Gastroesophageal sphincter (tissue), 4 donors: ENCODE data around the gene ACER1. TPM values are rescaled to one million over a fixed set of nuclear protein-coding genes. Genes with fewer than 3 reads are reported as not detected.
A peak's percentile ranks its signal among the peaks of the same experiment; 100 is the strongest.
"Not testable (repeated sequence)": the region's sequence is repeated elsewhere in the genome, so short reads cannot be mapped to it uniquely, and the experiment has no call there.

Source experiments
- ATAC-seq: fragments of 150-250 bp; one replicate; pipeline ENCODE4 v1.9.1; 2016; ENCODE audit warnings: mild to moderate bottlenecking, moderate library complexity
- H3K27ac ChIP-seq, 4 donors: fragments of 200-600 bp; sonication (generic) in 3 of 4; 1 replicate in 3 of 4; 2 replicates in 1 of 4; pipeline ENCODE4 v1.5.1; 2016 to 2019
- H3K27me3 ChIP-seq: fragments of 200-600 bp; sonication (generic); one replicate; pipeline ENCODE4 v1.5.1; 2019
- H3K36me3 ChIP-seq, 2 donors: fragments of 200-600 bp; sonication (generic); one replicate each; pipeline ENCODE4 v1.5.1; 2019; ENCODE audit warnings: control low read depth in 1 of 2
- H3K4me1 ChIP-seq, 3 donors: fragments of 200-600 bp; sonication (generic); 1 replicate in 2 of 3; 2 replicates in 1 of 3; pipeline ENCODE4 v1.5.1; 2016 to 2019; ENCODE audit warnings: control low read depth in 2 of 3
- H3K4me3 ChIP-seq, 2 donors: fragments of 200-600 bp; sonication (generic); one replicate each; pipeline ENCODE4 v1.5.1; 2019; ENCODE audit warnings: mild to moderate bottlenecking in 1 of 2, moderate library complexity in 1 of 2
- H3K9me3 ChIP-seq, 3 donors: fragments of 200-600 bp; sonication (generic); one replicate each; pipeline ENCODE4 v1.5.1; 2017 to 2019; ENCODE audit warnings: control low read depth in 2 of 3
- CTCF ChIP-seq, 4 experiments: fragments of 200-600 bp in 2 of 4; fragments of 450-650 bp in 2 of 4; sonication (generic) in 1 of 4; IDR thresholded peaks; one replicate each; pipeline ENCODE4 v1.5.1; 2017 to 2019; ENCODE audit warnings: antibody characterized with exemption in 4 of 4, mild to moderate bottlenecking in 2 of 4, moderate library complexity in 2 of 4
- EP300 ChIP-seq: sonication (generic); formaldehyde crosslinking; IDR thresholded peaks from one replicate; pipeline ENCODE4 v1.6.1; 2017; ENCODE audit warnings: antibody characterized with exemption, mild to moderate bottlenecking
- POLR2A ChIP-seq, 2 donors: fragments of 450-650 bp; IDR thresholded peaks; one replicate each; pipeline ENCODE4 v1.6.1; 2017; ENCODE audit warnings: antibody characterized with exemption in 2 of 2, mild to moderate bottlenecking in 2 of 2, moderate library complexity in 1 of 2
- POLR2AphosphoS5 ChIP-seq: sonication (generic); formaldehyde crosslinking; IDR thresholded peaks from one replicate; pipeline ENCODE4 v1.6.1; 2017; ENCODE audit warnings: antibody characterized with exemption
- WGBS, 2 donors: methylation state at CpG; one replicate each; pipeline ENCODE4 v1.1.5; 2018; ENCODE audit warnings: low coverage in 1 of 2; 5-methylcytosine and 5-hydroxymethylcytosine counted together
- total RNA-seq, 4 donors: library from RNA; depleted of rRNA; stranded (reverse); fragments of >200 nt; gene quantifications; one replicate each; pipeline ENCODE4 v1.1.0, GENCODE V29; 2016

ACER1 gene
- total RNA-seq, 4 donors from 2014 or later: not detected

DNA sequence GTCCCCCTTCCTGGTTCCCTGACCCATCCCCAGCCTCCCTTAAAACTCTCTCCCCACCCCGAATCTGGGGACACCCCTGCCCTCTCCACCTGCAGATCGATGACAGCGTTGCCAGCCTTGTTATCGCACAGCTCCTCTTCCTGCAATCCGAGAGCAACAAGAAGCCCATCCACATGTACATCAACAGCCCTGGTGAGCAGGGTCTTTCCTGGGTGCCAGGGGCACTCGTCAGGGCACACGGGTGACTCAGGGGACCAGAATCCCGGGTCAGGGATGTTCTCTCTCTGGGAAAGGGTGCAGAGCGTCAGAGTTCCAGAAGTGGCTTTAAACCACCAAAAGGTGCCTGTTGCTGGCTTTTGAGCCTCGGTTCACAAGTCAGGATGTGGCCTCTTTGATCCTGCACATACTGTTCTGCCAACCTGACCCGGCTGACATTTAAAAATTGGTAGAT, 29.0 kb upstream of the ACER1 start:
- peak overlapping the region; percentile 73 to 98 (median 94) for H3K27ac ChIP-seq
- H3K4me3 ChIP-seq: peak overlapping the region; percentile 54 to 84
- H3K9me3 ChIP-seq: no peaks in the 10 kb centered on the region
- no peak for TF ChIP-seq POLR2A (IDR thresholded peaks at IDR 0.05)
- TF ChIP-seq EP300: no peak
- no peak for TF ChIP-seq POLR2AphosphoS5
- TF ChIP-seq CTCF (IDR thresholded peaks at IDR 0.05): no peak
- ATAC-seq: no peak
- H3K4me1 ChIP-seq: peaks cover 0 to 18% (median 7%) of the 10 kb centered on the region in 3 donors
- H3K27me3 ChIP-seq: no peaks in the 10 kb centered on the region
- WGBS, 2 donors: 33 to 40% methylated on average over 1 to 2 of the region's 11 CpGs
- H3K36me3 ChIP-seq: peaks cover 0 to 45% of the 10 kb centered on the region in 2 donors

GRCh38 chr19:6362027-6362350, 28.6 kb upstream of the ACER1 start:
- peak overlapping the region; percentile 54 to 84 for H3K4me3 ChIP-seq
- ATAC-seq: peak; percentile 13
- TF ChIP-seq CTCF (IDR thresholded peaks at IDR 0.05): no peak
- no peak for TF ChIP-seq EP300
- no peak for TF ChIP-seq POLR2AphosphoS5
- no peak for TF ChIP-seq POLR2A (IDR thresholded peaks at IDR 0.05)
- H3K27ac ChIP-seq: peak overlapping the region; percentile 73 to 98 (median 94)
- H3K4me1 ChIP-seq: peaks cover 0 to 18% (median 7%) of the 10 kb centered on the region in 3 donors
- 0% methylated on average over 1 to 6 of the region's 7 CpGs for WGBS, 2 donors
- H3K27me3 ChIP-seq: no peaks in the 10 kb centered on the region
- peaks cover 0 to 41% of the 10 kb centered on the region in 2 donors for H3K36me3 ChIP-seq
- H3K9me3 ChIP-seq: no peaks in the 10 kb centered on the region

- peak overlapping the region in 3 of 4 donors; percentile 39 to 98 (median 94) for H3K27ac ChIP-seq
- H3K4me1 ChIP-seq: peaks cover 0 to 18% (median 7%) of the 10 kb centered on the region in 3 donors
- peak overlapping the region in 1 of 2 donors; percentile 84 for H3K4me3 ChIP-seq
- peaks cover 0 to 29% of the 10 kb centered on the region in 2 donors for H3K36me3 ChIP-seq
- not testable (repeated sequence) for ATAC-seq, H3K27me3 ChIP-seq, H3K9me3 ChIP-seq
- WGBS, 2 donors: 92 to 97% methylated on average over 7 to 8 of the region's 10 CpGs
Observed at GRCh38 chr19:6360857-6361216, 27.4 kb upstream of the ACER1 start.

GRCh38 chr19:6360445-6360844, 27.0 kb upstream of the ACER1 start:
- 93 to 100% methylated on average over 1 to 3 of the region's 12 CpGs for WGBS, 2 donors
- H3K36me3 ChIP-seq: peaks cover 0 to 25% of the 10 kb centered on the region in 2 donors
- H3K9me3 ChIP-seq, H3K4me3 ChIP-seq, H3K27ac ChIP-seq, ATAC-seq, H3K27me3 ChIP-seq: not testable (repeated sequence)
- peaks cover 0 to 18% (median 7%) of the 10 kb centered on the region in 3 donors for H3K4me1 ChIP-seq

GRCh38 chr19:6359568-6360341, 26.3 kb upstream of the ACER1 start:
- Histone ChIP-seq H3K4me1 (peaks cover 0 to 18% (median 7%) of the 10 kb centered on the region in 3 donors), H3K27ac (no peak overlapping the region), H3K36me3 (peaks cover 0 to 18% of the 10 kb centered on the region in 2 donors), H3K4me3 (no peak overlapping the region), H3K9me3 (no peaks in the 10 kb centered on the region), H3K27me3 (no peaks in the 10 kb centered on the region)
- WGBS, 2 donors: 85 to 91% methylated on average over 4 to 5 of the region's 5 CpGs
- ATAC-seq: no peak
- TF ChIP-seq EP300: no peak
- TF ChIP-seq CTCF (IDR thresholded peaks at IDR 0.05): no peak

DNA sequence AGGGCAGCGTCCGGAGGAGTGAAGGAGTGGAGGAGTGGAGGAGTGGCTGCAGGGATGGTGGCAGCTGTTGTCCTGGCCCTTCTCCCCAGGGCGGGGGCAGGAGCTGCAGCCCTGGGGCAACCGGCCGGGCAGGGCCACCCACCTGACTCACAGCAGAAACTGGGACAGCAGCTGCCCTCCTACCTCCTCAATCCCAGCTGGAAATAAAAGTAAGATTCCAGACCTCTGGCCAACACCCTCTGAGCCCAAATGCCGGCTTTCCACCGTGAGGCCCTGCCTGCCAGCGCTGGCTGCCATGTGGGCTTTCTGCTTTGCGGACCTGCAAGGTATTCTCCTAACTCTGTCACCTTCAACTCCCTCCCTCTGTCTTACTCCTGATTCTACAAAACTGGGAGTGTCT, 24.6 kb upstream of the ACER1 start:
- Histone ChIP-seq H3K9me3 (no peaks in the 10 kb centered on the region), H3K27me3 (no peaks in the 10 kb centered on the region), H3K4me1 (peaks cover 0 to 12% (median 7%) of the 10 kb centered on the region in 3 donors), H3K4me3 (no peak overlapping the region), H3K27ac (no peak overlapping the region), H3K36me3 (peaks cover 0 to under 1% of the 10 kb centered on the region in 2 donors)
- 57 to 76% methylated on average over 3 to 8 of the region's 9 CpGs for WGBS, 2 donors
- TF ChIP-seq POLR2AphosphoS5 (no peak), CTCF (IDR thresholded peaks at IDR 0.05) (no peak), POLR2A (IDR thresholded peaks at IDR 0.05) (no peak), EP300 (no peak)
- ATAC-seq: no peak
